GM18870 (cell line): Measurements from ENCODE around the gene PRTG.
"Not testable (repeated sequence)": the region's sequence is repeated elsewhere in the genome, so short reads cannot be mapped to it uniquely, and the experiment has no call there.

Experiments
- ATAC-seq: cut with Tn5 transposase; IDR thresholded peaks from one replicate; pipeline ENCODE4 v1.9.1; 2021; ENCODE audit warnings: moderate library complexity; ENCODE audit not compliant: unreplicated experiment

The PRTG gene

DNA sequence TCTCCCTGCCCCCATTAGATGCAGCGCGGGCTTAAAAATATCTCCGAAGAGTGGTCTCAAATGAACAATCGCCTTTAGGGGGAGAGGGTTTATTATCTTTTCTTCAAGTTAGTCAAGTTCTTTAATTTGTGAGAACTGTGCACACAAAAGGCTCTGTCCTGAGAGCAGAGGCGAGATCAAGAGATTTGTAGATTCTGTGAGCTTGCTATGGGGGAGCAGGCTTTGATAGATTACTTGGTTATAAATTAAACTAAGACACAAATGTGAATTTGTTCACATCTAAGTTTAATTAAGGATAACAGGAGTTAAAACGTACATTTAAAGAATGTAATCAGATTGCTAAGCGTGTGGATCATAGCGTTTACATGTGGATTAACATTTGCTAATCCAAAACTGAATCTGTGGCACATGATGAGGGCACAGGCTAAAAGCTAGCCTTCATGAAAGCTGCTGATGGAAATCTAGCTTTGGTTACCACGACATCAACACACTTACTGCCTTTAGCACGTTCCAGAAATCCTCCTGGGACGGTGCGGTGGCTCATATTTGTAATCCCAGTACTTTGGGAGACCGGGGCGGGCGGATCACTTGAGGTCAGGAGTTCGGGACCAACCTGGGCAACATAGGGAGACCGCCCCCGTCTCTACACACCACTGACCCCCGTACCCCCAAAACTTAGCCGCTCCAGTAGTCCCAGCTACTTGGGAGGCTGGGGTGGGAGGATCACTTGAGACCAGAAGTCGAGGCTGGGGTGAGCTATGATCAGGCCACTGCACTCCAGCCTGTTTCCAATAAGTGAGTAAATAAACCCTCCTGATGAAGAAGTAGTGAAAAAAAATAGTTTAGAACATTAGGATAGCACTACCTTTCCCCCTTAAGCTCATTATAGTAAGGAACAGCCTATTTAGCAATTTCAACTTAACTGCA is 1.0 kb upstream of the PRTG start:
- no peak for ATAC-seq

DNA sequence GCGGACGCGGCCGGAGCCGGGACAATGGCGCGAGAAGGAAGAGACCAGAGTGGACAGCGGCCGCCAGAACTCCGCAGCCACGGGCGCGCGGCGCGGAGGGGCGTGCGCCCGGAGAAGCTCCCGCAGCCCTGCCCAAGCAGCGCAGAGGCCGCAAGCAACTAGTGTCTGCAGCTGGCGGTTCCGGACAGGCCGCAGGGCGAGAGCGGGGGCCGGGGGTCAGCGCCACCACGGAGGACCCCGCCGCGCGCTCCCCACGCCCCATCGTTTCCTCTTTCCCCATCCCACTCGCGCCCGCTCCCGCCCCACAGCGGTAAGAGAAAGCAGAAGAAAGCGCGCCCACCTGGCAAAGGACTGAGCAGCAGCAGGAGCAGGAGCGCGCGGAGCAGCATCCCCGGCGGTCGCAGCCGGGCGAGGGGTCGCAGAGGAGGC is 440 bp downstream of the PRTG start:
- ATAC-seq, result no peak

DNA sequence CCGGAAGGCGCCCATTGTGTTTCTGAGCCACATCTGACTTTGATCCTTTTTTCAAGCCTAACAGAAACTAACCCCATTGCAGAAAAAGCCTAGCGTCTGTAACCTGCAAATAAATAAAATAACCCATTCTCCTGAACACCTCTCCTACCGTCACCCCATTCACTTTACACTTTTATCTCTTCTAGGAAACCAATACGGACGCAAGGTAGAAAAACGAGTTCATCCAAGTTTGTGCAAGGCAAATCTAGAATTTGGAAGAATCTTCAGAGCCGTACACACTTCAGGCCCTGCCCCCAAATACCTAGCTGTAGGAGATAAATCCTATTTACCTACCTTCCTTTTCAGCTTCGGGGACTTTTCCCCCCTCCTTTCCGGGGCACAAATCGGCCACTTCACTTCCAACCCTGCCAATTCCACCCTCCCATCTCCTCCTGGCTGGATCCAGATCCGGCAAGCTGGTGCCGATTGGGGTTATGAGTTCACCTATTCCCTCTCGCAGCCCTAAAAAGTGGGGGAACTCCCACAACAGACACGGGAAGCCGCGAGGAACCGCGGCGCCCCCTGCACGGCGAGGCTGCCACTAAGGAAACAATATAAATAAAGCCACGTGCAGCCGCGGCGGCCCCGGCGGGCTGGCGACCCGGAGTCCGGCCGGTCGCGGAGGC is 987 bp downstream of the PRTG start:
- no peak for ATAC-seq

DNA sequence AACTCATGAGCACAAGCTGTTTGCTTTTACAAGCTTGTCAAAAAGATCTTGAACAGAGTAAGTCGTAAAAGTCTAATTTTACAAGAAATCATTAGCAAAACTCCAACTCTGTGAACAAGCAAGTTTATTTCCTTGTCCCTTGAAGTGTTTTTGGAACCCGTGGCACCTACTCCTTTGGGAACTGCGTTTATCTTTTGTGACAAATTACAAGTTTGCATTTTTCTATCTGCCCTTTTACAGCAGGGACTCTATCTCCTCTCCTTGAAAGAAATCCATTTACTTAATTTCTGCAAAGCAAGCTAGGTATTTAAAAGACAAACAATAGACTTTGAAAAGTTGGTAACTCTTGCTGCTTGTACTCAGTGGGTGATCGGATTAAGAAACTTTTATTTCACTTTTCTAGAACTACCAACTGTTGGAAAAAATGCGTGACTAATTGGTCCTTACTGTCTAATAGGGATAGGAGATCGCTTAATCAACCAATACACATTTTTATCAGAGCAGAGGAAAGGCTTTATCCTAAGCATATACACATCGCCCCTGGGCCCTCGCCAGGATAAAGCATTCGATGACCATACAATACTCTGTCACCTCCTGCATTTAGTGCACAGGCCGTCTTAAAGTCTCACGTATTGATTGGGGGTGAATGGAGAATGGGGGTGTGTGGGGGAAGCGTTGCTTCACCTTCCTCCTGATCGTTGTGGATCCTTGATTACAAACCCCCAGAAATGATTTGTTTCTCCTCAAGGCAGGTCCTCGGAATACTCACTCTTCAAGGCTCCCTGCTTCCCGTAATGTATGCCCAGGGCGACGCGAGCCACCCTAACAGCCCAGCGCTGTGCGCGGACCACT is 1.7 kb downstream of the PRTG start:
- no peak for ATAC-seq

DNA sequence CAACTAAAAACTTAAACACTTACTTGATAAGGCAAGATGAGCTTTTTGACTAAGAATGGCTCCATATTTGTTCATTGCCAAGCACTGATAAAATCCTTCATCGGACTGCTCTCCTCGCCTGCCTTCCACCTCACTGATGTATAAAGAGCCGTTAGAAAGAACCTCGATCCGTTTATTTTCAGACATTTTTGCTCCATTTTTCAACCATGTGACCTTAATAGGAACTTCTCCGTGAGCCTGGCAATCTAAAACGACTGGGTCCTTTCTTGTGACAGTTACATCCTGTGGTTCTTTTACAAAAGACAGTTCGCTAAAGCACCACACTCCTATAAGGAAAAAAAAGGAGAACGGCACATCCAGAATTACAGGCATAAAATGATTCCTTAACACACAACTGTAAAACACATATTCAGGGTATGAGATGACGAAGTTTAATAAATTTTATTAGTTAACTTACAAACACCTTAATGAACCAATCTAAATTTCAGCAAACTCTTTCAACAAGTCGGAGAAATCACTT is 2.5 kb downstream of the PRTG start:
- no peak for ATAC-seq

DNA sequence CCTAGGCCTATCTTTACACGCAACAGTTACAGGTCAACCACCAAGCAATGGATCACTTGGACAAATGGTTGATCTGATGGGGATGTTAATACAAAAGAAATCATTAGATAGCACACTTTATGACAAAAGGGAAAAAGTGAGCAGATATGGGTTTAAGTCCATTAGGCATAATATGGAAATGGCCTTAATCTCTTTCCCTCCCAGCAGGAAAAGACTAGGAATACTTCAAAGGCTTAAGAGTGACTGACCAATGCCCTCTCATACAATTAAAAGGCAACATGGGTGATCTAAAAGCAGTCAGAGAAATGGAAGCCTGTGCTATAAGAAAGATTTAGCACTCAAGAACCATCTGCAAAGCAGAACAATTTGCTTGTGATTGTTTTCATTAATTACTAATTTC is 3.3 kb downstream of the PRTG start:
- ATAC-seq, result no peak

DNA sequence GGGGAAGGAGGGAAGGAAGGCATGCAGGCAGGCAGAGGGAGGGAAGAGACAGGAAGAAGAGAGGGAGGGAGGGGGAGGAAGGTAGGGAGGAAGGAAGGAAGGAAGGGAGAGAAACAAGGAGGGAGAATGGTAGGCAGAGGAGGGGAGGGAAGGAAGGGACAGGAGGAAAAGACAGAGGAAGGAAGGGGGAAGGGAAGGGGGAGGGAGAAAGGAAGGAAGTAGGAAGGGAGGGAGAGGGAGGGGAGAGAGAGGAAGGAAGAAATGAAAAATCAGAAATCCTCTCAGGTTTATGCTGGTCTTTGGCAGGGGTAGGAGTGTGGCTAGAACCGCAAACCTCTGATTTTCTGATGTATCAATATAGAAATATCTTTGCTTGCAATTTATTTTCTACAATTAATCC is 4.2 kb downstream of the PRTG start:
- no peak for ATAC-seq

DNA sequence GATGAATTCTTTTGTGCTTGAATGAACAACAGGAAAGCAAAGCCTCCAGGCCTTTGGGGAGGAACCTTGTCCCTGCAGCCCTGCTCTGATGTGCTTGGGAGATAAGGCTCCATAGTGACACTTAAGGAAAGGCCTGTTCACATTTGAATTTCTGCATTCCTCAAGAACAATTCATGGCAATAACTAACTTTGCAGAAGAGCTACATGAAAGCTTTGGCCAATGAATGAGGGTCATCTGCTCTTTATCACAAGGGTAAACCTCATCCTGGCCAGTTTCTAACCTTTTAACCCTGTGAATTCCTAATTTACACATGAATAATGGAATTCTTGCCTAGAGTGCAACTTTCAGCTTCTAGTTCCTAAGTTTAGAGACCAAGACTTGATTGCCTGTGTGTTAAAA is 5.6 kb downstream of the PRTG start:
- no peak for ATAC-seq

DNA sequence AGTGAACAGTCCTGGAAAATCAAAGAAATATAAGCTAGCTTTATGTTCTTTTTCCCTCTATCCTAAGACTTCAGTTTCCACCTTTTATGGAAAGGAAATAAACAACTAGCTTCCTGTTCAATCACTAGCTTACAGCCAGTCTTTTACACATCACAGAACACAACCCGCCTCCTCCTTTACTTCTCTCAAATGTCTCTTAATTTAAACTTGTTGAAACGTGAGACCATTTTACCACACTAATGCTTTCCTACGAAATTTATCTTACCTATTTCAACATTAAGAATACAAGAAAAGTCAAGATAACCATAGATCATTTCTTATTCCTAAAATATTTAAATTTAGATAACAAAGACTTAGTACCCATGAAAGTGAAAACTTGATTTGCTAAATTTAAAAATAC is 6.2 kb downstream of the PRTG start:
- ATAC-seq, result no peak

DNA sequence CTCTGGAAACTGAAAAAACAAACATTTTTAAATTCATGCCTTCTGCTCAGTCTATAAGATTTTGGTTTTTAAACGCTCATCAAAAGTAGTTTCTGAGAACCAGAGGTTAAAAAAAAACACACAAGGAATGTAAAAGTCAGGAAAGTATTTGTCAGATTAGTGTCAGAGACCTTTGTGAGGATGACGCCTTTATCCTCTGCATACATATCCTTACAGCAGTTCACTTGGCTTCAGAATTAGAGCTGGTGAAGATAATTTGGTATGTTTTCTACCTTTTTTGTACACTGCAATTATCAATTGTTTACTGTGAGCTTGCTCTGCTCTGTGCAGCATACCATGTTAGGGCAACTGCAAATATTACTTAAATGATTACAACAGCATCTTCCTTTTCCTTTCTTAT is 8.3 kb downstream of the PRTG start:
- ATAC-seq, result no peak

DNA sequence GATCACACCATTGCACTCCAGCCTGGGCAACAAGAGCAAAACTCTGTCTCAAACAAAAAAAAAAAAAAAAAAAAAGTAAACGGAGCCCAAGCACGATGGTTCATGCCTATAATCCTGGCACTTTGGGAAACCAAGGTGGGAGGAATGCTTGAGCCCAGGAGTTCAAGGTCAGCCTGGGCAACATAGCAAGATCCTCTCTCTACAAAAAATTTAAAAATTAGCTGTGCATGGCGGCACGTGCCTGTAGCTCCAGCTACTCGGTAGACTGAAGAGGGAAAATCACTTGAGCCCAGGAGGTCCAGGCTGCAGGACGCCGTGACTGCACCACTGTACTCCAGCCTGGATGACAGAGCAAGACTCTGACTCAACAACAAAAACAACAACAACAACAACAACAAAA is 9.5 kb downstream of the PRTG start:
- not testable (repeated sequence) for ATAC-seq

DNA sequence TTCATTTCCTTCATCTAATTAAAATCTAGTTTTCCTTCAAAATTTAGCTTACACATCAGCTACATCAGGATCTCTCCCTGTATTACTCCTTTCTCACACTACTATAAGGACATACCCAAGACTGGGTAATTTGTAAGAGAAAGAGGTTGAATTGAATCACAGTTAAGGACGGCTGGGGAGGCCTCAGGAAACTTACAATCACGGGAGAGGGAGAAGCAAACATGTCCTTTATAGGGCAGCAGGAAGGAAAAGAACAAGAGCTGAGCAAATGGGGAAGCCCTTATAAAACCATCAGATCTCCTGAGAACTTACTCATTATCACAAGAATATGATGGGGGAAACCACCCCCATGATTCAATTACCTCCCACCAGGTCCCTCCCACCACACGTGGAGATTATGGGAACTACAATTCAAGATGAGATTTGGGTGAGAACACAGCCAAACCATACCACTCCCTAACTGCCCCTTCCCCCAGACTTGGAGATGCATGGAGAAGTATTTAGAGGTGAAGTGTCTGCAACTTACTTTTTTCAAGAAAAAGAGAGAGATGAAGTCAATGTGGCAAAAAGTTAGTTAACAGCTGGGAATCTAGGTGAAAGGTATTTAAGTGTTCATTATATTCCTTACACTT is 21.3 kb downstream of the PRTG start:
- no peak for ATAC-seq

DNA sequence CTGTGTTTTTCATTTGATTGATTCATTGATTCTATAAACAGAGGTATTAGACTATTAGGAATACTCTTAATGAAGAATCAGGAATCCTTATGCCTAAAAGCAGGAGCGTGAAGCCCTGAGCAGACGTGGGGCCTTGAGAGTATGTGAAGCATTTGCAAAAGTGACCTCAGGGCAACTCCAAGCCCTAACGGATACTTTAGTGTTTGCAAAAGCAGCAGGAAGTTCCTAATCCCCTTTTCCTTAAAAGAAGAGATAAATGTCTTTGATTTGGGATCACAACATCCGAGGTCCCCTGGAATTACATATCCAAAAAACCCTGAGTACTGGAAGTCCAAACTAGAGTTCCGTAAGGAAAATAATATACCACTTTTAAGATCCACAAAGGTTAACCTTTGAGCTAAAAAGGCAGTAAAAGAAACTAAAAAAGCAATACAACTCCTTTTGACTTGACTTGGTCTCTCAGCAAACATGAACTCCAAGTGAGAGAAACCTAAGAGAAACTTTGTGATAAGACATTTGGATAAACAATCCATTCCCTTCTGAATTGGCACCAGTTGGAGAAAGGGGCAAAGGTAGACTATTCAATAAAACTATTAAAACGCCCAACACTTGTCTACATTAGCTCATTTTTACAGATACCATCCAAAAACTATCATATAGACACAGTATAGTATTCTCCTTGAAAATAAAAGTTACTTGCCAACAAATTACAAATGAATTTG is 27.4 kb downstream of the PRTG start:
- no peak for ATAC-seq

DNA sequence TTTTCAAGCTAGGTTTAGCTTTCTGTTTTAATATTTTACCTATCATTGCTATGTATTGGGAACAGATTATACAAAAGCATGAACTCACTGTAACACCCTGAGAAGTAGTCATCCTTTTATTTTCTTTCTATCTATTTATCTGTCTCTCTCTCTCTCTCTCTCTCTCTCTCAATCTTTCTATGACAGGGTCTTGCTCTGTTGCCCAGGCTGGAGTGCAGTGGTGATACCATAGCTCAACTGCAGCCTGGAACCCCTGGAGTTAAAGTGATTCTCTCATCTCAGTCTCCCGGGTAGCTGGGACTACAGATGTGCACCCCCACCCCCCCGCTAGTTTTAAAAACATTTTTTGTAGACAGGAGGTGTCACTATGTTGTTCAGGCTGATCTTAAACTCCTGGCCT is 28.9 kb downstream of the PRTG start:
- ATAC-seq, result no peak

DNA sequence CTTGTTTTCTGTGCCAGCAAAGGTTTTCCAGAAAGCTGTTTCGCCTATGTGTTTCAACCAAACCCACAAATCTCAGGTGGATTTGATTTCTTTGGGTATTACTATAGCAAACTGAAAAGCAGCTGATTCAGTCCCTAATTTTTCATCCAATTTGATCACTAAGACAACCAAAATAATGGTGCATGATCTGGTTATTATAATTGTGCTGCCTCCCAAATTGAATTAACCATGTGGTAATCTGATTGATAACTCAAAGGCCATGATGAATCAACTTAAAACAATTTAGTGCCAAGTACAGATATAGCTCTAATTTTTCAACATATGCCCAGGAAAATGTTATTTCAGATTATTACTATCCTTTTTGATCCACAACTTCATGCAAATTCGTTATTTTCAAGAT is 30.6 kb downstream of the PRTG start:
- ATAC-seq, result no peak

DNA sequence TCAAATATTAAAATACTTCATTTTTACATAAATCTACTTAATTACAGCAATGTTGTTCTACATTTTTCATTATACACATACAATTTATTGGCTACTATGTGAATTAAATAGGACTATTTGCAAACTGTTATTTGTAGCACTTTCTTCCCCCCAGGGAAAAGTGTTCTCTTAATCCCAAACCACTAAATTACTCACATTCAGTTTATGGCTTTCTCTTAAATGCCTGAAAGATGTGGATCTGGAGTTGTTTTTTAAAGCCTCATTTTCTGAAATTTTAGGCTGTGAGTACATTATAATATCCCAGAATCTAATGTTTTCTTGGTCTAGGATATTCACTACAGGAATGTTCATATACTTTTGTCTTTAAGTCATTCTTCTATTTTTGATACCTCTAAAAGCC is 32.7 kb downstream of the PRTG start:
- ATAC-seq, result no peak

DNA sequence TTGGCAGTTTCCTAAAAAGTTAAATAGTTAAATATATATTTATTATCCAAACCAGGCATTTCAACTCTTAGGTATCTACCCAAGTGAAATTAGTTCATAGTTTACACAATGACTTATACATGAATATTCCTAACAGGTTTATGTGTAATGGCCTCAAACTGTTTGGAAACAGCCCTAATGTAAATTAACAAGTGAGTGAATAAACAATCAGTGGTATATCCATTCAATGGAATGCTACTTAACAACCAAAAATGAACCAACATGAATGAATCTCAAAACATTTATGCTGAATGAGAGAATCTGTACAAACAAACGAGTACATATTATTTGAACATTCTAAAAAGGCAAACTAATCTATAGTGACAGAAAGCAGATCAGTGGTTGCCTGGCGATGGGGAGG is 33.5 kb downstream of the PRTG start:
- ATAC-seq, result no peak

DNA sequence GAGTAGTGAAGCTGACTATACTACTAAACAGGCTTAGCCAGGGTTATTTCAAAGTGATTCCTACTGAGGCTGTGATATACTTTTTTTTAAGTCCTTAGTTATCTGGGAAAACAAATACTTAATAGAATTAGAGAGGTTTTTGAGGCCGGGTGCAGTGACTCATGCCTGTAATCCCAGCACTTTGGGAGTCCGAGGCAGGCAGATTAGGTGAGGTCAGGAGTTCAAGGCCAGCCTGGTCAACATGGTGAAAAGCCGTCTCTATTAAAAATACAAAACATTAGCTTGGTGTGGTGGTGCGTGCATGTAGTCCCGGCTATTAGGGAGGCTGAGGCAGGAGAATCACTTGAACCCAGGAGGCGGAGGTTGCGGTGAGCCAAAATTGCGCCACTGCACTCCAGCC is 34.2 kb downstream of the PRTG start:
- no peak for ATAC-seq

DNA sequence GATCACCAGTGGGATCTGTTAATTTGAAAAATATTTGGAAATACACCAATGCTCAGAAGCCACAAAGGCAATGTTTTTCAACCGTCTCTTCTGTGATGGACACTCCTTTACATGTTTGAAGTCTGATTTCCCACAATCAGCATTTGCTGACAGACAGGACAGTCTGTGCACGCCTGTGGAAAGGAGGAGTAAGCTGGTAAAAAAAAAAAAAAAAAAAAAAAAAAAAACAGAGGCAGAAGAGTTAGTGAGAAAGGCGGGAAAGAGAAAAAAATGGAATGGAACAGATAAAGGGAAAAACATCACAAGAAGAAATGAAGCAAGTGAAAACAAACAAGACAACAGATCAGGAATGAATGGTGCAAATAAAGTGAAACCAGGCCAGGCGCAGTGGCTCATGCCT is 35.0 kb downstream of the PRTG start:
- ATAC-seq, result no peak

DNA sequence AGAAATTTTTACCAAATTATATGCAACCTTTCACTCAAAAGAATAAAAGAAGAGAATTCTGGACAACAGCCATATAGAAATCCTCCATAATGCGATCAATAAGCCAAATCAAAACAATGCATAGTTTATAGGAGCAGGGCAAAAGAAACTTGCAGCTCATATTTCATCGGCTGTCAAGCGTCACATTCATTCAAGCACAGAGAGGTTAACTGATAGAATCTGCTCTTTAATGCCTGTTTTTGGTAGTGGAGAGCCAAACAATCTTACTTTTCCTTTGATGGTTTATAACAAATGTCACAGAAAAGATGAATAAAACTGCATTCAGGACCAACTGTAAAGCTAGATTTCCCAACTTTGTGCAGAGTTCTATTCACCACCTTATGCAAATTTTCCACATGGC is 35.4 kb downstream of the PRTG start:
- ATAC-seq, result no peak
